HepG2 (cell line): ENCODE data around the gene PLD1. TPM values are rescaled to one million over a fixed set of nuclear protein-coding genes. Genes with fewer than 3 reads are reported as not detected.

Experiments
- ADNP ChIP-seq: sonication (generic); formaldehyde crosslinking; IDR thresholded peaks from 2 replicates; pipeline ENCODE4 v1.4.0; 2020; ENCODE audit warnings: missing genetic modification reagents
- CENPX ChIP-seq: sonication (generic); formaldehyde crosslinking; IDR thresholded peaks from 2 replicates; pipeline ENCODE4 v1.9.0; 2021; ENCODE audit warnings: mild to moderate bottlenecking, missing genetic modification reagents, moderate library complexity
- CHCHD3 ChIP-seq: sonication (generic); formaldehyde crosslinking; IDR thresholded peaks from 2 replicates; pipeline ENCODE4 v1.8.0; 2022; ENCODE audit warnings: mild to moderate bottlenecking, missing genetic modification reagents, moderate library complexity
- CHD2 ChIP-seq: IDR thresholded peaks from 2 replicates; pipeline ENCODE4 v1.6.1; 2011; ENCODE audit warnings: low read depth, low read length, improper control_type of control experiment
- MAF1 ChIP-seq: sonication (generic); formaldehyde crosslinking; IDR thresholded peaks from 2 replicates; pipeline ENCODE4 v1.5.0; 2020; ENCODE audit warnings: missing genetic modification reagents, borderline replicate concordance
- MTA3 ChIP-seq: sonication (generic); formaldehyde crosslinking; IDR thresholded peaks from 2 replicates; pipeline ENCODE4 v1.4.0; 2020; ENCODE audit warnings: missing genetic modification reagents
- MYC ChIP-seq: sonication (generic); formaldehyde crosslinking; IDR thresholded peaks from 2 replicates; pipeline ENCODE4 v1.9.0; 2021; ENCODE audit warnings: missing genetic modification reagents, borderline replicate concordance
- PHF20 ChIP-seq: sonication (generic); formaldehyde crosslinking; IDR thresholded peaks from 2 replicates; pipeline ENCODE4 v1.5.0; 2020; ENCODE audit warnings: mild to moderate bottlenecking, missing genetic modification reagents
- PHF5A ChIP-seq: IDR thresholded peaks from one replicate; pipeline ENCODE4 v1.6.1; 2018; ENCODE audit warnings: low read depth, missing genetic modification reagents; ENCODE audit not compliant: unreplicated experiment
- SOX6 ChIP-seq, 2 experiments: fragments of 450-650 bp in 1 of 2; sonication (generic) in 1 of 2; formaldehyde crosslinking in 1 of 2; IDR thresholded peaks; 2 replicates each; pipeline versions ENCODE4 v1.4.0 to v1.6.1; 2017 to 2020; ENCODE audit warnings: antibody characterized with exemption in 1 of 2, mild to moderate bottlenecking in 1 of 2, missing genetic modification reagents in 1 of 2
- ZBTB20 ChIP-seq: sonication (generic); formaldehyde crosslinking; IDR thresholded peaks from 2 replicates; pipeline ENCODE4 v1.8.1; 2023; ENCODE audit warnings: missing genetic modification reagents, low read depth, mild to moderate bottlenecking, borderline replicate concordance
- ZFP37 ChIP-seq: sonication (generic); formaldehyde crosslinking; IDR thresholded peaks from 2 replicates; pipeline ENCODE4 v1.4.0; 2020; ENCODE audit warnings: missing genetic modification reagents, borderline replicate concordance
- ZFP62 ChIP-seq: sonication (generic); formaldehyde crosslinking; IDR thresholded peaks from 2 replicates; pipeline ENCODE4 v1.4.0; 2020; ENCODE audit warnings: missing genetic modification reagents
- ZKSCAN1 ChIP-seq: fragments of 150-350 bp; IDR thresholded peaks from 2 replicates; pipeline ENCODE4 v1.6.1; 2014; ENCODE audit warnings: low read length
- ZNF17 ChIP-seq: sonication (generic); formaldehyde crosslinking; IDR thresholded peaks from 2 replicates; pipeline ENCODE4 v1.5.0; 2020; ENCODE audit warnings: mild to moderate bottlenecking, missing genetic modification reagents
- ZNF30 ChIP-seq: sonication (generic); formaldehyde crosslinking; IDR thresholded peaks from 2 replicates; pipeline ENCODE4 v1.5.0; 2020; ENCODE audit warnings: mild to moderate bottlenecking, missing genetic modification reagents
- ZNF773 ChIP-seq: sonication (generic); formaldehyde crosslinking; IDR thresholded peaks from 2 replicates; pipeline ENCODE4 v1.4.0; 2020; ENCODE audit warnings: missing genetic modification reagents, borderline replicate concordance
- ZNF879 ChIP-seq: sonication (generic); formaldehyde crosslinking; IDR thresholded peaks from 2 replicates; pipeline ENCODE4 v1.8.1; 2023; ENCODE audit warnings: missing genetic modification reagents
- polyA plus RNA-seq, 8 experiments: library from polyadenylated mRNA; depleted of rRNA in 3 of 8; stranded (reverse) in 7 of 8; unstranded in 1 of 8; fragments of >200 nt; fragmentation: Illumina TruSeq in 4 of 8; extraction: Trizol in 4 of 8; gene quantifications; 2 replicates each; pipeline versions ENCODE4 v1.2.1 to v1.2.3, GENCODE V29; 2011 to 2016; ENCODE audit warnings: low read depth in 4 of 8, missing spikeins in 1 of 8, mixed read lengths in 1 of 8; ENCODE audit not compliant: insufficient read depth in 1 of 8
- total RNA-seq, 5 experiments: library from RNA; depleted of rRNA; stranded (reverse); fragments of >200 nt; fragmentation: Illumina TruSeq; extraction: Trizol; gene quantifications; 2 replicates each; pipeline ENCODE4 v1.2.3, GENCODE V29; 2016; ENCODE audit warnings: low read depth in 1 of 5
- TF ChIP-seq, protein P1 (sequence below): sonication (generic); formaldehyde crosslinking; IDR thresholded peaks from 2 replicates; pipeline ENCODE4 v1.4.0; 2020; ENCODE audit warnings: mild to moderate bottlenecking, missing genetic modification reagents
- TF ChIP-seq, protein P2 (sequence below): sonication (generic); formaldehyde crosslinking; IDR thresholded peaks from 2 replicates; pipeline ENCODE4 v1.4.0; 2020; ENCODE audit warnings: mild to moderate bottlenecking, missing genetic modification reagents
- TF ChIP-seq, protein P3 (sequence below): sonication (generic); formaldehyde crosslinking; IDR thresholded peaks from 2 replicates; pipeline ENCODE4 v1.5.1; 2020; ENCODE audit warnings: missing genetic modification reagents, mild to moderate bottlenecking, borderline replicate concordance
- TF ChIP-seq, protein P4 (sequence below): sonication (generic); formaldehyde crosslinking; IDR thresholded peaks from 2 replicates; pipeline ENCODE4 v1.4.0; 2020; ENCODE audit warnings: missing genetic modification reagents, borderline replicate concordance

PLD1 gene
- total and polyA plus RNA-seq, 2 of the 13 experiments (the other 11 are each of a cell fraction or from before 2014, with no cell fraction given): 27.1 to 59.4 TPM

DNA sequence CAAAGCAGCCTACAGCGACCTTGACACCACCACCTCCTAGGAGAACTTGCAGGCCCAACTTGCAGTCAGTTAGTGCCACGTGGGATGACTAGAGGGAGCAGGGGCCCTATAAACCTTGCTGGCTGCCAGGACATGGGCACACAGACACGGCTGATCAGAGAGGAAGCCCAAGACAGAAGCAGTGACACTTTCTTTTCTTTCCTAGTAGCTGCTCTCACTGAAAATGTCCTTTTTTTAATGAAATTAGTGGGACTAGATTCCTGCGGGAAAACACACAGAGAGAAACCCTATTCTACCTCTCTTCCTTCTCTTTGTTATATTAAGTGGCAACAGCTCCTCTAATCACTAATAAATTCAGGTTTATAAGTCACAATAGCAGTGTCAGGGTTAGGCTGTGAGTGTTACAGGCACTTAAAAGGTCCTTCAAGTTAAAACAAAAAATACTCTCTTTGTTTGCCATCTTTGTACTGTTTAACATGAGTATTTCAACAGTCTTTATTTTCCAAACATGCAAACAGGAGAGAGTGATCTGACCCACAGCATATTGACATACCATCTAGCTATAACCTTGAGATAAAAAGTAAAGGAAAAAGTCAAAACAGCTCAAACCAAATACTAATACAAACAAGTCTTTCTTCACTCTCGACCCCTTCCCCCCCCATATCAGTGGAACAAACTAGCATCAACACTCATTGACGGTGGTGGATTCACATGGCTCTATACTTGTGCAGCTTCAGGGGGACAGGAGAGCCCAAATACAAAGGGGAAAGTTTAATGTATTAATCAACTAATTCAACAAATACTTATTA lies 30.7 kb upstream of the PLD1 start (continued):
- TF ChIP-seq ZFP37 (no peak), ZNF30 (CRISPR knock-in tag) (no peak), PHF5A (no peak), CENPX (no peak), CHD2 (0 out of 2 replicates have a peak, but pooled peaks have one; percentile 31), ZNF773 (CRISPR knock-in tag) (no peak), PHF20 (CRISPR knock-in tag) (no peak), ZFP62 (CRISPR knock-in tag) (no peak), ADNP (no peak), ZBTB20 (CRISPR knock-in tag) (peak; percentile 77; the same call in 1 of the 2 replicates), MTA3 (CRISPR knock-in tag) (no peak), MYC (CRISPR knock-in tag) (peak; percentile 87), ZNF879 (no peak), MAF1 (CRISPR knock-in tag) (no peak), SOX6 (IDR thresholded peaks at IDR 0.05) (no peak), SOX6 (CRISPR knock-in tag; IDR thresholded peaks at IDR 0.05) (peak; percentile 97), CHCHD3 (CRISPR knock-in tag) (no peak), ZNF17 (CRISPR knock-in tag) (no peak), ZKSCAN1 (no peak)
- TF ChIP-seq, protein P1, sequence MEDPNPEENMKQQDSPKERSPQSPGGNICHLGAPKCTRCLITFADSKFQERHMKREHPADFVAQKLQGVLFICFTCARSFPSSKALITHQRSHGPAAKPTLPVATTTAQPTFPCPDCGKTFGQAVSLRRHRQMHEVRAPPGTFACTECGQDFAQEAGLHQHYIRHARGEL (CRISPR knock-in tag): no peak
- TF ChIP-seq, protein P2, sequence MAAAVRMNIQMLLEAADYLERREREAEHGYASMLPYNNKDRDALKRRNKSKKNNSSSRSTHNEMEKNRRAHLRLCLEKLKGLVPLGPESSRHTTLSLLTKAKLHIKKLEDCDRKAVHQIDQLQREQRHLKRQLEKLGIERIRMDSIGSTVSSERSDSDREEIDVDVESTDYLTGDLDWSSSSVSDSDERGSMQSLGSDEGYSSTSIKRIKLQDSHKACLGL (CRISPR knock-in tag): no peak
- TF ChIP-seq, protein P3, sequence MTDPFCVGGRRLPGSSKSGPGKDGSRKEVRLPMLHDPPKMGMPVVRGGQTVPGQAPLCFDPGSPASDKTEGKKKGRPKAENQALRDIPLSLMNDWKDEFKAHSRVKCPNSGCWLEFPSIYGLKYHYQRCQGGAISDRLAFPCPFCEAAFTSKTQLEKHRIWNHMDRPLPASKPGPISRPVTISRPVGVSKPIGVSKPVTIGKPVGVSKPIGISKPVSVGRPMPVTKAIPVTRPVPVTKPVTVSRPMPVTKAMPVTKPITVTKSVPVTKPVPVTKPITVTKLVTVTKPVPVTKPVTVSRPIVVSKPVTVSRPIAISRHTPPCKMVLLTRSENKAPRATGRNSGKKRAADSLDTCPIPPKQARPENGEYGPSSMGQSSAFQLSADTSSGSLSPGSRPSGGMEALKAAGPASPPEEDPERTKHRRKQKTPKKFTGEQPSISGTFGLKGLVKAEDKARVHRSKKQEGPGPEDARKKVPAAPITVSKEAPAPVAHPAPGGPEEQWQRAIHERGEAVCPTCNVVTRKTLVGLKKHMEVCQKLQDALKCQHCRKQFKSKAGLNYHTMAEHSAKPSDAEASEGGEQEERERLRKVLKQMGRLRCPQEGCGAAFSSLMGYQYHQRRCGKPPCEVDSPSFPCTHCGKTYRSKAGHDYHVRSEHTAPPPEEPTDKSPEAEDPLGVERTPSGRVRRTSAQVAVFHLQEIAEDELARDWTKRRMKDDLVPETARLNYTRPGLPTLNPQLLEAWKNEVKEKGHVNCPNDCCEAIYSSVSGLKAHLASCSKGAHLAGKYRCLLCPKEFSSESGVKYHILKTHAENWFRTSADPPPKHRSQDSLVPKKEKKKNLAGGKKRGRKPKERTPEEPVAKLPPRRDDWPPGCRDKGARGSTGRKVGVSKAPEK (CRISPR knock-in tag): no peak
- TF ChIP-seq, protein P4, sequence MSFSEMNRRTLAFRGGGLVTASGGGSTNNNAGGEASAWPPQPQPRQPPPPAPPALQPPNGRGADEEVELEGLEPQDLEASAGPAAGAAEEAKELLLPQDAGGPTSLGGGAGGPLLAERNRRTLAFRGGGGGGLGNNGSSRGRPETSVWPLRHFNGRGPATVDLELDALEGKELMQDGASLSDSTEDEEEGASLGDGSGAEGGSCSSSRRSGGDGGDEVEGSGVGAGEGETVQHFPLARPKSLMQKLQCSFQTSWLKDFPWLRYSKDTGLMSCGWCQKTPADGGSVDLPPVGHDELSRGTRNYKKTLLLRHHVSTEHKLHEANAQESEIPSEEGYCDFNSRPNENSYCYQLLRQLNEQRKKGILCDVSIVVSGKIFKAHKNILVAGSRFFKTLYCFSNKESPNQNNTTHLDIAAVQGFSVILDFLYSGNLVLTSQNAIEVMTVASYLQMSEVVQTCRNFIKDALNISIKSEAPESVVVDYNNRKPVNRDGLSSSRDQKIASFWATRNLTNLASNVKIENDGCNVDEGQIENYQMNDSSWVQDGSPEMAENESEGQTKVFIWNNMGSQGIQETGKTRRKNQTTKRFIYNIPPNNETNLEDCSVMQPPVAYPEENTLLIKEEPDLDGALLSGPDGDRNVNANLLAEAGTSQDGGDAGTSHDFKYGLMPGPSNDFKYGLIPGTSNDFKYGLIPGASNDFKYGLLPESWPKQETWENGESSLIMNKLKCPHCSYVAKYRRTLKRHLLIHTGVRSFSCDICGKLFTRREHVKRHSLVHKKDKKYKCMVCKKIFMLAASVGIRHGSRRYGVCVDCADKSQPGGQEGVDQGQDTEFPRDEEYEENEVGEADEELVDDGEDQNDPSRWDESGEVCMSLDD: no peak
